GM12892 (cell line): ENCODE results near the gene VHLL. TPM values are rescaled to one million over a fixed set of nuclear protein-coding genes. Genes with fewer than 3 reads are reported as not detected.
"Not testable (repeated sequence)": the region's sequence is repeated elsewhere in the genome, so short reads cannot be mapped to it uniquely, and the experiment has no call there.

Experiments used
- DNase-seq: peaks from one replicate; pipeline ENCODE4 v3.0.0; 2011; ENCODE audit not compliant: insufficient read length
- FAIRE-seq: peaks from 2 replicates; lab custom pipeline; 2011; peaks lifted over from hg19 to GRCh38; lab: Jason Lieb, UNC
- POLR2A ChIP-seq: IDR thresholded peaks from 2 replicates; pipeline ENCODE4 v1.6.1; 2011; ENCODE audit warnings: low read depth, low read length, control low read depth
- POLR2AphosphoS5 ChIP-seq: IDR thresholded peaks from 2 replicates; pipeline ENCODE4 v1.6.1; 2011; ENCODE audit warnings: low read depth, low read length, control low read depth
- TAF1 ChIP-seq: IDR thresholded peaks from 2 replicates; pipeline ENCODE4 v1.6.1; 2011; ENCODE audit warnings: low read depth, mild to moderate bottlenecking, control low read depth, low read length, borderline replicate concordance
- polyA plus RNA-seq: library from polyadenylated mRNA; unstranded; fragments of >200 nt; gene quantifications from one replicate; pipeline ENCODE4 v1.2.1, GENCODE V29; 2012; ENCODE audit warnings: missing spikeins, inconsistent platforms; ENCODE audit not compliant: missing spikeins

VHLL gene
- not detected for polyA plus RNA-seq

DNA sequence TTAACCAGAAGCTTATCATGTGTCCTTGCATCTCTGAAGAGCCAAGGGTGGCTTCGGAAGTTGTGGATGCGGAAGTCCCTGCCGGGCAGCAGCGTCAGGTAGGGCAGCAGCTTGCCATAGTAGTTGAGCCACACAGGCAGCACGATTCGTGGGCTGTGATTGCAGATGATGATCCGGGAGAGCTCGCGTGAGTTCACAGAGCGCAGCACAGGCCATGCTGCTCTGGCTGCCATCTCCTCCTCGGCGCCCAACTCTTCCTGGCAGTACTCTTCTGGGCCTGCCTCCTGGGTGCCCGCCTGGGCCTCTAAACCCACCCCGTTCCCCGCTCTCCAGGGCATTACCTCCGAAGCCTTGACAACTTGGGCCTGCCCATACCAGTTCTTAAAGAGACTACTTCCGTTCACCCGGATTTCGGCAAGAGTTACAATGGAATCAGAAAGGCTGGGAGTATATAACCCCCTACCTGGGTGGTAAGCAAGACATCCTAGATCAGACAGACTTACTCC lies at the start of gene VHLL:
TSS of gene VHLL (minus strand) at position 456 of the 506 bp plus-strand sequence. CDS start at position 338, 118 bp downstream.
- no peak for DNase-seq
- no peak for TF ChIP-seq POLR2AphosphoS5
- FAIRE-seq, result no peak

GRCh38 chr1:156347331-156347730 lies 48.2 kb upstream of the VHLL start:
- DNase-seq (no peak), FAIRE-seq (no peak)
- TF ChIP-seq POLR2A (no peak), TAF1 (no peak), POLR2AphosphoS5 (no peak)

GRCh38 chr1:156346636-156347035 lies 47.5 kb upstream of the VHLL start:
- no peak for DNase-seq
- no peak for TF ChIP-seq POLR2AphosphoS5
- no peak for FAIRE-seq

DNA sequence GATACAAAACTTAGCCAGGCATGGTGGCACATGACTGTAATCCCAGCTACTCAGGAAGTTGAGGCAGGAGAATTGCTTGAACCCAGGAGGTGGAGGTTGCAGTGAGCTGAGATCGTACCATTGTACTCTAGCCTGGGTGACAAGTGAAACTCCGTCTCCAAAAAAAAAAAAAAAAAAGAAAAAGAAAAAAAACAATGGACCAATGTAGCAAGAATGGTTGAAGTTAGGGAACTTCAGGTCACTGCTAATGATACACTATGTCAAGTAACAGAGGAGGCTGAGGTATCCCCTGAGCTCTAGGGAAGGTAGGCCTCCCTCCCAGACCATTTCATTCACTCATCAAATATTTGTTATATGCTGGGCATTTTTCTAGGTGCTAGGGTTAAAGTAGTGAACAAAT lies 46.9 kb upstream of the VHLL start:
- FAIRE-seq, DNase-seq: not testable (repeated sequence)

- no peak for DNase-seq
- no peak for FAIRE-seq
- TF ChIP-seq TAF1 (no peak), POLR2AphosphoS5 (no peak), POLR2A (no peak)
Measured at GRCh38 chr1:156344409-156344808, 45.3 kb upstream of the VHLL start.

- DNase-seq (no peak), FAIRE-seq (no peak)
- TF ChIP-seq TAF1, result no peak
- TF ChIP-seq POLR2A, result no peak
- TF ChIP-seq POLR2AphosphoS5, result no peak
Measured at GRCh38 chr1:156342166-156342955, 43.3 kb upstream of the VHLL start.

DNA sequence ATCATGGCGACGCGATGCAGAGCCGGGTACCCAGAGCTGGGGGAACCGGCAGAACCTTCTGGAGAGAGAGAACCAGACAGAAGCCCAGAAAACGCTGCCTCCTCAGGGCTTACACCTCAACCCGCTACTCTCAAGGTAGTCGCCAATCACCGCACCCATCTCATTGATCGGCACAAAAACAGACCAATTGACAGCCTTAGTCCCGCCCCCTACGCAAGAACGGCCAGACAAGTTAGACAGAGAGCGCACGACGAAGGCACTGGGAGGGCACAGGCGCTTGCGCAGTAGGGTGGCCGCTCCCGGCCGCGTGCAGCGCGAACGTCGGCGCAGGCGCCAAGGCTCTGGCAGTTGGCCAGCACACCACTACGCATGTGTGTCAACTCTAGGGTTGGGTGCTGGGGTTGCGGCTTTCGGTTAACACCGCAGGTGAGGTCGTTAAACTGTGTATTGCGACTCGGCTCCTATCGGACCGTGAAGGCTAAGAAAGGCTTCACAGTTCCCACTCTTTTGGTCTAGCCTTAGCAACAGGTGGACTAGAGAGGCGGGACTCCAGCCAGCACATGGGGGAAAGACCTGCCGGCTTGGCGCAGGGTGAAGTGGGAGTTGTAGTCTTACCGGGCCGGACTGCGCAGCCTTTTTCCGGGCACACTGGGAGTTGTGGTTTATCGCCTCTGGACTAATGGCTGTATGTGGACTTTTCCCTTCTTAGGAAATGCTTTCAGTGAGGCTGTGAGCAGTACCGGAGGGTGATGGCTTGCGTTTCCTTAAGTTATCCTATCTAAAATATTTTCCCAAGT lies 39.3 kb upstream of the VHLL start, which contains the start of the genes CCT3 and TSACC:
TSS of gene CCT3 (minus strand) at position 113 of the 797 bp plus-strand sequence. CDS start at position 5, 108 bp downstream.
TSS of gene TSACC (plus strand) at position 347 of the 797 bp plus-strand sequence. CDS start 1,232 bp downstream, outside the sequence.
- peak; percentile 88 for TF ChIP-seq TAF1
- TF ChIP-seq POLR2AphosphoS5, result peak; percentile 96
- TF ChIP-seq POLR2A, result peak; percentile 94
- DNase-seq (peak; percentile 91), FAIRE-seq (peak; percentile 99)

DNA sequence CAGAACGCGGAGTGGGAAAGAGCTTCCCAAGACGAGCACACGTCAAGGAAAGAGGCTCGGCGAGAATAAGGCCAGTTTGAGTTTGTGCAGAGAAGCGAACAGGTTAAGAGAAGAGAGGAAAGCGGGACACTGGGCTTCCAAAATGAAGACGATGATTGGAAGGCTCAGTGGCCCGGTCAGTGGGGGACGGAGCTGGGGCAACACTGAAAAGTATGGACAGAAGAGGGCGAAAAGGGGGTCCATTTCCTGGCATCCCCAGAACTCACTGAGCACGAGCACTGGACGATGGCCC lies 38.7 kb upstream of the VHLL start:
- DNase-seq (no peak), FAIRE-seq (no peak)
- no peak for TF ChIP-seq POLR2A
- no peak for TF ChIP-seq POLR2AphosphoS5
- TF ChIP-seq TAF1, result no peak

DNA sequence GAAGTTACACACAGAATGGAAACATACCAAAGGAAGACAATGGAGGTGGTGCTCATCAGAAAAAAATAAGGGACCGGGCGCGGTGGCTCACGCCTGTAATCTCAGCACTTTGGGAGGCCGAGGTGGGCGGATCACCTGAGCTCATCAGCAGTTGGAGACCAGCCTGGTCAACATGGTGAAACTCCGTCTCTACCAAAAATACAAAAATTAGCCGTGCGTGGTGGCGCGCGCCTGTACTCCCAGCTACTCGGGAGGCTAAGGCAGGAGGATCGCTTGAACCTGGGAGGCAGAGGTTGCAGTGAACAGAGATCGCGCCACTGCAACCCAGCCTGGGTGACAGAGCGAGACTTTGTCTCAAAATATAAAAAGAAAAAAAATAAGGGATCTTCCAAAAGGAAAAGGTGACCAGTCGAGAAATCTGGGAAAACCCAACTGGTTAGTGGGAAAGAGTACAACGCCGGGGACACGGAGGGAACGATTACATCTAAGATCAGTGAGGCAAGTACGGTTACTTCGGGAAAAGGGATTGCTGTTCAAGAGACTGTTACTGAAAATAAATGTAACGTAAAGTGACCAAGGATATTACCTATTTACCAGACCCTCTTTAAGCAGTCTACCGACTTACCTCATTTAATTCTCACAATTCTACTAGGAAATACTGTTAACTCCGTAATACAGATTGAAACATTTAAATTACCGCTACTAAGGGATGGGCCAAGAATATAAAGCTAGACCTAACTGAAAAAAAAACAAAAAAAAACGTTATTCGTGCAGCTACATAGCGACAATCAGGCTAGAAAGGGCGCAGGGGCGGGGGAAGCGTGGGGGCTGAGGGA lies 38.2 kb upstream of the VHLL start:
- FAIRE-seq, result no peak
- no peak for DNase-seq
- TF ChIP-seq TAF1, result no peak
- TF ChIP-seq POLR2AphosphoS5, result no peak
- no peak for TF ChIP-seq POLR2A

- no peak for TF ChIP-seq POLR2AphosphoS5
- no peak for TF ChIP-seq TAF1
- no peak for TF ChIP-seq POLR2A
- FAIRE-seq, result no peak
- DNase-seq, result no peak
Measured at GRCh38 chr1:156336242-156336641, 37.1 kb upstream of the VHLL start.

DNA sequence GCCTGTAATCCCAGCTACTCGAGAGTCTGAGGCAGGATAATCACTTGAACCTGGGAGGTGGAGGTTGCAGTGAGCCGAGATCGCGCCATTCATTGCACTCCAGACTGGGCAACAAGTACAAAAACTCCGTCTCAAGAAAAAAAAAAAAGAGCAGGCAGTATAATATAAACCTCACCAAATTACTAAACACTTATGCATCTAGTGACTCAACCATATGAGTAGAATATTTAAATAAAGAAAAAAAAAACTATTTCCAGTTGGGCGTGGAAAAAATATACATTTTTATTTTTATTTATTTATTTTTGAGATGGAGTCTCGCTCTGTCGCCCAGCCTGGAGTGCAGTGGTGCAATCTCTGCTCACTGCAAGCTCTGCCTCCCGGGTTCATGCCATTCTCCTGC lies 24.1 kb upstream of the VHLL start:
- not testable (repeated sequence) for FAIRE-seq, DNase-seq
